ENCODE measurements around the gene TBC1D2B.

The TBC1D2B gene

GRCh38 chr15:78034495-78035191, 42.9 kb downstream of the TBC1D2B start:
- peak; percentile 53 for DNase-seq (ENCODE audit: low read depth, low spot score)

GRCh38 chr15:78033864-78034263, 43.6 kb downstream of the TBC1D2B start:
- DNase-seq (ENCODE audit: low read depth, low spot score): no peak

GRCh38 chr15:78032671-78033070, 44.8 kb downstream of the TBC1D2B start:
- no peak for DNase-seq (ENCODE audit: low read depth, low spot score)

GRCh38 chr15:78024883-78025282, 52.6 kb downstream of the TBC1D2B start:
- no peak for DNase-seq (ENCODE audit: low read depth, low spot score)

- DNase-seq (ENCODE audit: low read depth, low spot score): no peak
These were observed 53.0 kb downstream of the TBC1D2B start for GRCh38 chr15:78024519-78024870.

GRCh38 chr15:78023865-78024518, 53.5 kb downstream of the TBC1D2B start:
- DNase-seq (ENCODE audit: low read depth, low spot score): no peak

- DNase-seq (ENCODE audit: low read depth, low spot score): no peak
These were observed 54.3 kb downstream of the TBC1D2B start for GRCh38 chr15:78023081-78023665.

- no peak for DNase-seq (ENCODE audit: low read depth, low spot score)
These were observed 55.8 kb downstream of the TBC1D2B start for GRCh38 chr15:78021761-78022160.

GRCh38 chr15:78020007-78020406, 57.5 kb downstream of the TBC1D2B start:
- DNase-seq (ENCODE audit: low read depth, low spot score): no peak

GRCh38 chr15:78018946-78019644, 58.4 kb downstream of the TBC1D2B start:
- no peak for DNase-seq (ENCODE audit: low read depth, low spot score)

- no peak for DNase-seq (ENCODE audit: low read depth, low spot score)
These were observed 59.1 kb downstream of the TBC1D2B start for GRCh38 chr15:78018445-78018844.

GRCh38 chr15:78016860-78017259, 60.7 kb downstream of the TBC1D2B start:
- DNase-seq (ENCODE audit: low read depth, low spot score): no peak

GRCh38 chr15:78012643-78013077, 64.9 kb downstream of the TBC1D2B start:
- no peak for DNase-seq (ENCODE audit: low read depth, low spot score)

GRCh38 chr15:78010067-78010466, 67.4 kb downstream of the TBC1D2B start:
- DNase-seq (ENCODE audit: low read depth, low spot score): no peak

GRCh38 chr15:78007964-78008886, 69.3 kb downstream of the TBC1D2B start:
- no peak for DNase-seq (ENCODE audit: low read depth, low spot score)

GRCh38 chr15:78007211-78007931, 70.1 kb downstream of the TBC1D2B start:
- DNase-seq (ENCODE audit: low read depth, low spot score): no peak

GRCh38 chr15:78006567-78007205, 70.8 kb downstream of the TBC1D2B start:
- no peak for DNase-seq (ENCODE audit: low read depth, low spot score)

GRCh38 chr15:78004919-78005634, 72.4 kb downstream of the TBC1D2B start:
- DNase-seq (ENCODE audit: low read depth, low spot score): no peak

- DNase-seq (ENCODE audit: low read depth, low spot score): no peak
These were observed 73.2 kb downstream of the TBC1D2B start for GRCh38 chr15:78004222-78004727.

Measured in activated CD4-positive, CD25-positive, alpha-beta regulatory T cell treated with anti-CD3 and anti-CD28 coated beads, Interleukin-2, amount 50 U/mL, for 16 hours (primary cell).